ENCODE results near the gene TENM4.
A peak's percentile ranks its signal among the peaks of the same experiment; 100 is the strongest.

The TENM4 gene

GRCh38 chr11:78940500-78941225 is 500.2 kb downstream of the TENM4 start:
- Histone ChIP-seq H3K9me3 (no peaks in the 10 kb centered on the region), H3K36me3 (replicated peaks) (no peaks in the 10 kb centered on the region), H3K27me3 (ENCODE audit: low read depth) (no peaks in the 10 kb centered on the region), H3K4me3 (no peak overlapping the region), H3K4me1 (no peaks in the 10 kb centered on the region)
- in situ Hi-C loops (cut with MboI; ENCODE audit: low sequenced_read_pairs) = no loop called here
- no peak for DNase-seq (ENCODE audit: low spot score in 2 of 2)

GRCh38 chr11:78938971-78939370 is 501.9 kb downstream of the TENM4 start:
- in situ Hi-C loops (cut with MboI; ENCODE audit: low sequenced_read_pairs) = no loop called here

GRCh38 chr11:78938036-78938435 is 502.8 kb downstream of the TENM4 start:
- H3K4me3 ChIP-seq = no peak overlapping the region
- no peaks in the 10 kb centered on the region for H3K36me3 ChIP-seq (replicated peaks)
- no peaks in the 10 kb centered on the region for H3K4me1 ChIP-seq
- H3K9me3 ChIP-seq = no peaks in the 10 kb centered on the region
- in situ Hi-C loops (cut with MboI; ENCODE audit: low sequenced_read_pairs) = no loop called here
- no peaks in the 10 kb centered on the region for H3K27me3 ChIP-seq (ENCODE audit: low read depth)
- no peak for DNase-seq (ENCODE audit: low spot score in 2 of 2)

More at GRCh38 chr11:78938971-78939370, 501.9 kb downstream of the TENM4 start:
- H3K27me3 ChIP-seq (ENCODE audit: low read depth) = no peaks in the 10 kb centered on the region
- no peaks in the 10 kb centered on the region for H3K36me3 ChIP-seq (replicated peaks)
- no peaks in the 10 kb centered on the region for H3K9me3 ChIP-seq
- no peaks in the 10 kb centered on the region for H3K4me1 ChIP-seq
- DNase-seq (ENCODE audit: low spot score in 2 of 2) = no peak
- H3K4me3 ChIP-seq = no peak overlapping the region

- Histone ChIP-seq H3K36me3 (replicated peaks) (no peaks in the 10 kb centered on the region), H3K9me3 (no peaks in the 10 kb centered on the region), H3K4me3 (no peak overlapping the region), H3K27me3 (ENCODE audit: low read depth) (no peaks in the 10 kb centered on the region), H3K4me1 (peaks cover 2% of the 10 kb centered on the region; the same call in 1 of the 2 replicates)
- in situ Hi-C loops (cut with MboI; ENCODE audit: low sequenced_read_pairs) = no loop called here
- no peak for DNase-seq (ENCODE audit: low spot score in 2 of 2)
Measured at GRCh38 chr11:78935398-78936068, 505.3 kb downstream of the TENM4 start.

- H3K9me3 ChIP-seq = no peaks in the 10 kb centered on the region
- H3K27me3 ChIP-seq (ENCODE audit: low read depth) = no peaks in the 10 kb centered on the region
- peaks cover 20% of the 10 kb centered on the region for H3K4me1 ChIP-seq
- H3K4me3 ChIP-seq = no peak overlapping the region
- in situ Hi-C loops (cut with MboI; ENCODE audit: low sequenced_read_pairs) = no loop called here
- DNase-seq (ENCODE audit: low spot score in 2 of 2) = no peak
- H3K36me3 ChIP-seq (replicated peaks) = no peaks in the 10 kb centered on the region
Measured at GRCh38 chr11:78933350-78933749, 507.5 kb downstream of the TENM4 start.

GRCh38 chr11:78932757-78933156 is 508.1 kb downstream of the TENM4 start:
- no peak for DNase-seq (ENCODE audit: low spot score in 2 of 2)
- no peaks in the 10 kb centered on the region for H3K9me3 ChIP-seq
- in situ Hi-C loops (cut with MboI; ENCODE audit: low sequenced_read_pairs) = no loop called here
- peaks cover 21% of the 10 kb centered on the region for H3K4me1 ChIP-seq
- H3K27me3 ChIP-seq (ENCODE audit: low read depth) = no peaks in the 10 kb centered on the region
- no peaks in the 10 kb centered on the region for H3K36me3 ChIP-seq (replicated peaks)
- H3K4me3 ChIP-seq = no peak overlapping the region

GRCh38 chr11:78931891-78932290 is 508.9 kb downstream of the TENM4 start:
- no peaks in the 10 kb centered on the region for H3K27me3 ChIP-seq (ENCODE audit: low read depth)
- DNase-seq (ENCODE audit: low spot score in 2 of 2) = no peak
- in situ Hi-C loops (cut with MboI; ENCODE audit: low sequenced_read_pairs) = no loop called here
- H3K36me3 ChIP-seq (replicated peaks) = no peaks in the 10 kb centered on the region
- peaks cover 24% of the 10 kb centered on the region for H3K4me1 ChIP-seq
- no peaks in the 10 kb centered on the region for H3K9me3 ChIP-seq
- no peak overlapping the region for H3K4me3 ChIP-seq

GRCh38 chr11:78930810-78931523 is 509.9 kb downstream of the TENM4 start:
- DNase-seq (ENCODE audit: low spot score in 2 of 2) = no peak
- Histone ChIP-seq H3K4me1 (peaks cover 26% of the 10 kb centered on the region), H3K27me3 (ENCODE audit: low read depth) (no peaks in the 10 kb centered on the region), H3K36me3 (replicated peaks) (no peaks in the 10 kb centered on the region), H3K4me3 (no peak overlapping the region), H3K9me3 (no peaks in the 10 kb centered on the region)
- in situ Hi-C loops (cut with MboI; ENCODE audit: low sequenced_read_pairs) = no loop called here

- Histone ChIP-seq H3K4me3 (no peak overlapping the region), H3K9me3 (no peaks in the 10 kb centered on the region), H3K36me3 (replicated peaks) (no peaks in the 10 kb centered on the region), H3K27me3 (ENCODE audit: low read depth) (no peaks in the 10 kb centered on the region), H3K4me1 (peaks cover 26% of the 10 kb centered on the region)
- in situ Hi-C loops (cut with MboI; ENCODE audit: low sequenced_read_pairs) = no loop called here
- peak; percentile 51 to 58 for DNase-seq (ENCODE audit: low spot score in 2 of 2)
Measured at GRCh38 chr11:78929906-78930220, 511.0 kb downstream of the TENM4 start.

- H3K9me3 ChIP-seq = no peaks in the 10 kb centered on the region
- H3K4me3 ChIP-seq = no peak overlapping the region
- no peaks in the 10 kb centered on the region for H3K27me3 ChIP-seq (ENCODE audit: low read depth)
- in situ Hi-C loops (cut with MboI; ENCODE audit: low sequenced_read_pairs) = no loop called here
- DNase-seq (ENCODE audit: low spot score in 2 of 2) = peak; percentile 90 to 99
- no peaks in the 10 kb centered on the region for H3K36me3 ChIP-seq (replicated peaks)
- peaks cover 26% of the 10 kb centered on the region for H3K4me1 ChIP-seq
Measured at GRCh38 chr11:78929207-78929905, 511.5 kb downstream of the TENM4 start.

GRCh38 chr11:78927511-78927910 is 513.3 kb downstream of the TENM4 start:
- Histone ChIP-seq H3K4me3 (no peak overlapping the region), H3K27me3 (ENCODE audit: low read depth) (no peaks in the 10 kb centered on the region), H3K36me3 (replicated peaks) (no peaks in the 10 kb centered on the region), H3K9me3 (no peaks in the 10 kb centered on the region), H3K4me1 (peaks cover 26% of the 10 kb centered on the region)
- in situ Hi-C loops (cut with MboI; ENCODE audit: low sequenced_read_pairs) = no loop called here
- DNase-seq (ENCODE audit: low spot score in 2 of 2) = no peak

- no peaks in the 10 kb centered on the region for H3K9me3 ChIP-seq
- DNase-seq (ENCODE audit: low spot score in 2 of 2) = no peak
- no peaks in the 10 kb centered on the region for H3K36me3 ChIP-seq (replicated peaks)
- H3K27me3 ChIP-seq (ENCODE audit: low read depth) = no peaks in the 10 kb centered on the region
- H3K4me1 ChIP-seq = peaks cover 26% of the 10 kb centered on the region
- H3K4me3 ChIP-seq = no peak overlapping the region
- in situ Hi-C loops (cut with MboI; ENCODE audit: low sequenced_read_pairs) = no loop called here
Measured at GRCh38 chr11:78926633-78927338, 514.0 kb downstream of the TENM4 start.

GRCh38 chr11:78925387-78925786 is 515.4 kb downstream of the TENM4 start:
- in situ Hi-C loops (cut with MboI; ENCODE audit: low sequenced_read_pairs) = no loop called here

More at GRCh38 chr11:78925387-78925786, 515.4 kb downstream of the TENM4 start:
- peaks cover 22% of the 10 kb centered on the region for H3K4me1 ChIP-seq
- no peaks in the 10 kb centered on the region for H3K27me3 ChIP-seq (ENCODE audit: low read depth)
- DNase-seq (ENCODE audit: low spot score in 2 of 2) = no peak
- H3K9me3 ChIP-seq = no peaks in the 10 kb centered on the region
- H3K4me3 ChIP-seq = no peak overlapping the region
- H3K36me3 ChIP-seq (replicated peaks) = no peaks in the 10 kb centered on the region

Measured in HAP-1 (cell line).